ENCODE results near the gene MPP1.

Gene MPP1

GRCh38 chrX:154784149-154784995 lies 20.9 kb downstream of the MPP1 start:
- TF ChIP-seq CTCF (conservative IDR thresholded peaks at IDR 0.05; ENCODE audit: low read depth, low read length): no peak
- Histone ChIP-seq H3K79me2 (ENCODE audit: insufficient read depth, low read depth) (no peaks in the 10 kb centered on the region), H3K27me3 (ENCODE audit: insufficient read depth, low read depth) (no peaks in the 10 kb centered on the region), H3K36me3 (ENCODE audit: insufficient read depth) (no peaks in the 10 kb centered on the region), H3K27ac (no peak overlapping the region), H3K4me1 (ENCODE audit: low read depth, poor library complexity, severe bottlenecking) (no peaks in the 10 kb centered on the region), H3K4me2 (no peak overlapping the region), H3K9ac (no peak overlapping the region), H3K4me3 (IDR thresholded peaks at IDR 0.05; ENCODE audit: insufficient read depth, low read depth, low read length) (no peak overlapping the region), H4K20me1 (ENCODE audit: insufficient read depth) (no peaks in the 10 kb centered on the region), H2AFZ (ENCODE audit: low read depth) (no peak overlapping the region)

GRCh38 chrX:154780968-154781367 lies 24.3 kb downstream of the MPP1 start:
- H3K9ac ChIP-seq: no peak overlapping the region
- no peaks in the 10 kb centered on the region for H3K27me3 ChIP-seq (ENCODE audit: insufficient read depth, low read depth)
- no peaks in the 10 kb centered on the region for H3K79me2 ChIP-seq (ENCODE audit: insufficient read depth, low read depth)
- no peaks in the 10 kb centered on the region for H4K20me1 ChIP-seq (ENCODE audit: insufficient read depth)
- no peaks in the 10 kb centered on the region for H3K36me3 ChIP-seq (ENCODE audit: insufficient read depth)
- H3K4me1 ChIP-seq (ENCODE audit: low read depth, poor library complexity, severe bottlenecking): no peaks in the 10 kb centered on the region
- no peak overlapping the region for H2AFZ ChIP-seq (ENCODE audit: low read depth)
- H3K4me2 ChIP-seq: no peak overlapping the region
- H3K4me3 ChIP-seq (IDR thresholded peaks at IDR 0.05; ENCODE audit: insufficient read depth, low read depth, low read length): no peak overlapping the region
- no peak overlapping the region for H3K27ac ChIP-seq
- TF ChIP-seq CTCF (conservative IDR thresholded peaks at IDR 0.05; ENCODE audit: low read depth, low read length): no peak

GRCh38 chrX:154779261-154779660 lies 26.0 kb downstream of the MPP1 start:
- Histone ChIP-seq H3K27me3 (ENCODE audit: insufficient read depth, low read depth) (no peaks in the 10 kb centered on the region), H3K4me1 (ENCODE audit: low read depth, poor library complexity, severe bottlenecking) (no peaks in the 10 kb centered on the region), H3K27ac (no peak overlapping the region), H3K36me3 (ENCODE audit: insufficient read depth) (no peaks in the 10 kb centered on the region), H2AFZ (ENCODE audit: low read depth) (no peak overlapping the region), H3K79me2 (ENCODE audit: insufficient read depth, low read depth) (no peaks in the 10 kb centered on the region), H3K9ac (no peak overlapping the region), H3K4me3 (IDR thresholded peaks at IDR 0.05; ENCODE audit: insufficient read depth, low read depth, low read length) (no peak overlapping the region), H4K20me1 (ENCODE audit: insufficient read depth) (no peaks in the 10 kb centered on the region), H3K4me2 (no peak overlapping the region)
- TF ChIP-seq CTCF (conservative IDR thresholded peaks at IDR 0.05; ENCODE audit: low read depth, low read length): no peak

- Histone ChIP-seq H3K4me3 (IDR thresholded peaks at IDR 0.05; ENCODE audit: insufficient read depth, low read depth, low read length) (no peak overlapping the region), H4K20me1 (ENCODE audit: insufficient read depth) (no peaks in the 10 kb centered on the region), H3K9ac (no peak overlapping the region), H3K4me2 (no peak overlapping the region), H3K27me3 (ENCODE audit: insufficient read depth, low read depth) (no peaks in the 10 kb centered on the region), H3K36me3 (ENCODE audit: insufficient read depth) (no peaks in the 10 kb centered on the region), H2AFZ (ENCODE audit: low read depth) (no peak overlapping the region), H3K27ac (no peak overlapping the region), H3K79me2 (ENCODE audit: insufficient read depth, low read depth) (no peaks in the 10 kb centered on the region), H3K4me1 (ENCODE audit: low read depth, poor library complexity, severe bottlenecking) (no peaks in the 10 kb centered on the region)
- no peak for TF ChIP-seq CTCF (conservative IDR thresholded peaks at IDR 0.05; ENCODE audit: low read depth, low read length)
Measured at GRCh38 chrX:154776753-154777152, 28.5 kb downstream of the MPP1 start.
